IPS-18a (cell line): ENCODE results near the gene SEMA3A.
A peak's percentile ranks its signal among the peaks of the same experiment; 100 is the strongest.

Experiments used
- H3K27ac ChIP-seq: one replicate; pipeline ENCODE4 v1.5.1; 2013; ENCODE audit warnings: low read length
- H3K27me3 ChIP-seq: one replicate; pipeline ENCODE4 v1.6.1; 2013; ENCODE audit warnings: mild to moderate bottlenecking, low read length; ENCODE audit not compliant: control insufficient read depth, insufficient read depth
- H3K36me3 ChIP-seq: one replicate; pipeline ENCODE4 v1.6.1; 2013; ENCODE audit warnings: low read depth, low read length; ENCODE audit not compliant: control insufficient read depth
- H3K4me1 ChIP-seq: one replicate; pipeline ENCODE4 v1.6.1; 2013; ENCODE audit warnings: low read depth, low read length; ENCODE audit not compliant: control insufficient read depth
- H3K4me3 ChIP-seq: one replicate; pipeline ENCODE4 v1.5.1; 2013; ENCODE audit warnings: low read length
- H3K9ac ChIP-seq: one replicate; pipeline ENCODE4 v1.6.1; 2013; ENCODE audit warnings: mild to moderate bottlenecking, low read length, moderate library complexity
- H3K9me3 ChIP-seq: one replicate; pipeline ENCODE4 v1.6.1; 2013; ENCODE audit warnings: low read depth, low read length; ENCODE audit not compliant: control insufficient read depth

Gene SEMA3A

DNA sequence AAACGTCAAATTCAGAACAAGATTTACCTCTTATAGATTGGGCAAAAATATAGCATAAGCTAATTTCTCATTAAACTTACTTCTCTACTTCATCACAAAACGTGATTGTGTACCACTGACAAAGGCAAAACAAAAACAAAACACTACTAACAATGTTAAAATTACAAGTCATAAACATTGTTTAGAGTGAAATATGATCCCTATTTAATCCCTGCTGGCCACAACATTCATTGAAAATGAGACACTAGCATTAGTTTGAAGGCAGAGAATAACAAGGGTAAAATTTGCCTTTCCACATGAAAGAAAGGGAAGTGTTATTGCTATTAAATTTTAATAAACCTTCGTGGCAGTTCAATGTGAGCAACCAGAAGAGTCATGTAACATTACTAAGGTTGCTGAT is 45.0 kb downstream of the SEMA3A start:
- Histone ChIP-seq H3K27ac (no peak overlapping the region), H3K36me3 (no peaks in the 10 kb centered on the region)

DNA sequence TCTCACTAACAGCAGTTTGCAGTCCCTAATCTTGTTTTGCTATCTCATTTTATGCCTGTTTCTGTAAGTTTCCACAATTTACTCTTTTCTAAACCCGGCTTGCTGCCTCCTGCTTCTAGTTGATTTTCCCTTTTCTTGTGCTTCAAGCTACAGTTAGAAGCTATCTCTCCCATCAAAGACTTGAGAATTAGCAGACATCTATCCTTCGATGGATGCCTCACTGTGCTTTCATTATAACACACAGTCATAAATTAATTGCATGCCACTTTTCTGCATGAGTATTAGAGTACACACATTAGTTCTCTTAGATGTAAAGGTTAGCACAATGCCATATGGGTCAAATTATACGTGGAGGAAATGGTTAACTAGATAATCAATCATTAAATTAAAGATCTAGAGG is 48.7 kb downstream of the SEMA3A start:
- no peaks in the 10 kb centered on the region for H3K9me3 ChIP-seq
- no peak overlapping the region for H3K4me3 ChIP-seq
- H3K9ac ChIP-seq, result no peak overlapping the region
- H3K4me1 ChIP-seq, result peaks cover 53% of the 10 kb centered on the region
- H3K36me3 ChIP-seq, result no peaks in the 10 kb centered on the region
- H3K27ac ChIP-seq, result peak overlapping the region; percentile 29
- no peaks in the 10 kb centered on the region for H3K27me3 ChIP-seq

More for the DNA sequence above, 45.0 kb downstream of the SEMA3A start:
- Histone ChIP-seq H3K9me3 (no peaks in the 10 kb centered on the region), H3K4me3 (peak overlapping the region; percentile 70), H3K9ac (peak overlapping the region; percentile 66), H3K4me1 (peaks cover 34% of the 10 kb centered on the region), H3K27me3 (no peaks in the 10 kb centered on the region)

- Histone ChIP-seq H3K4me3 (no peak overlapping the region), H3K27ac (peak overlapping the region; percentile 88), H3K9ac (peak overlapping the region; percentile 63), H3K36me3 (no peaks in the 10 kb centered on the region), H3K4me1 (peaks cover 53% of the 10 kb centered on the region), H3K9me3 (no peaks in the 10 kb centered on the region), H3K27me3 (no peaks in the 10 kb centered on the region)
These were observed 49.7 kb downstream of the SEMA3A start for GRCh38 chr7:84144935-84145334.

DNA sequence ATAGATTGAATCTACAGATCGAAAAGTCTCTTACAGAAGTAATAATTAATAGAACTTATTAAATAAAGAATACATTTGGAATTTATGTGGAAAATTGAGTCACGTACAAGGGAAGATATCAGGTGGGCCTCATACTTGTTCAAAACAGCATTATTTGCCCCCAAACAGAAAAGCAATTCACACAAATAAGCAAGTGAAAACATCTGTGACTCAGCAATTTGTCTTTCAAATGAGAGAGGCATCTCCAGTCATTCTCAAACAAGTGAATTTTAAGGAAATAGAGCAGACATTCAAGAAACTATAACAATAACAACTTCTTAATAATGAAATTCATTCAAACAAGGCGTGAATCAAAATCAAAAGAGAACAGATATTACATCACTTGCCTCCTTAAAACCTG is 50.1 kb downstream of the SEMA3A start:
- no peaks in the 10 kb centered on the region for H3K9me3 ChIP-seq
- H3K4me1 ChIP-seq, result peaks cover 49% of the 10 kb centered on the region
- peak overlapping the region; percentile 63 for H3K9ac ChIP-seq
- no peak overlapping the region for H3K4me3 ChIP-seq
- no peaks in the 10 kb centered on the region for H3K27me3 ChIP-seq
- no peaks in the 10 kb centered on the region for H3K36me3 ChIP-seq
- peak overlapping the region; percentile 88 for H3K27ac ChIP-seq

GRCh38 chr7:84142726-84143125 is 51.9 kb downstream of the SEMA3A start:
- Histone ChIP-seq H3K4me3 (no peak overlapping the region), H3K4me1 (peaks cover 46% of the 10 kb centered on the region), H3K27me3 (no peaks in the 10 kb centered on the region), H3K9ac (no peak overlapping the region), H3K36me3 (no peaks in the 10 kb centered on the region), H3K9me3 (no peaks in the 10 kb centered on the region), H3K27ac (peak overlapping the region; percentile 20)

GRCh38 chr7:84139986-84140729 is 54.4 kb downstream of the SEMA3A start:
- Histone ChIP-seq H3K9ac (no peak overlapping the region), H3K4me3 (no peak overlapping the region), H3K9me3 (no peaks in the 10 kb centered on the region), H3K27me3 (no peaks in the 10 kb centered on the region), H3K36me3 (no peaks in the 10 kb centered on the region), H3K27ac (no peak overlapping the region), H3K4me1 (peaks cover 46% of the 10 kb centered on the region)

DNA sequence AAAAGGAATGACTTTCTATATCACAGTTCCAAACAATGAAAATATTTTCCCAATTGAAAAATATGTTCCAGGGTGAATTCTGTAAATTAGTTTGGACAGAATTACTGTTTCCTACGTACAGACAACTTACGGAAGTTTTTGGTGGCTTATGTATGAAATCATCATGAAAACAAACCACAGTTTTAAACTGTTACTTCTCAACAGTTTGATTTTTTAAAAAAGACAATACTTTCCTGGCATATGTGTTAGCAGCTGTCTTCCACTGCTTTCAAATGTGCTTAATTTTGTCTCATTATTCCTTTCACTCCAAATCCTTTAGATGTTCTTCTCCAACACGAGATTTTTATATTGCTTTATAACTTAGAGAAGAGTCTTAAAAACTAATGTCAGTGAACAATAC is 56.2 kb downstream of the SEMA3A start:
- Histone ChIP-seq H3K4me3 (no peak overlapping the region), H3K27ac (no peak overlapping the region), H3K9ac (no peak overlapping the region), H3K36me3 (peaks cover 9% of the 10 kb centered on the region), H3K4me1 (peaks cover 30% of the 10 kb centered on the region), H3K27me3 (no peaks in the 10 kb centered on the region), H3K9me3 (no peaks in the 10 kb centered on the region)

GRCh38 chr7:84137812-84138211 is 56.8 kb downstream of the SEMA3A start:
- H3K27ac ChIP-seq, result no peak overlapping the region
- H3K36me3 ChIP-seq, result peaks cover 9% of the 10 kb centered on the region
- no peak overlapping the region for H3K9ac ChIP-seq
- no peaks in the 10 kb centered on the region for H3K27me3 ChIP-seq
- H3K4me3 ChIP-seq, result no peak overlapping the region
- peaks cover 24% of the 10 kb centered on the region for H3K4me1 ChIP-seq
- H3K9me3 ChIP-seq, result no peaks in the 10 kb centered on the region

- Histone ChIP-seq H3K27me3 (no peaks in the 10 kb centered on the region), H3K27ac (no peak overlapping the region), H3K9ac (no peak overlapping the region), H3K36me3 (peaks cover 9% of the 10 kb centered on the region), H3K4me3 (no peak overlapping the region), H3K9me3 (no peaks in the 10 kb centered on the region), H3K4me1 (peaks cover 21% of the 10 kb centered on the region)
These were observed 57.8 kb downstream of the SEMA3A start for GRCh38 chr7:84136809-84137208.

- H3K9me3 ChIP-seq, result no peaks in the 10 kb centered on the region
- H3K27me3 ChIP-seq, result no peaks in the 10 kb centered on the region
- no peak overlapping the region for H3K4me3 ChIP-seq
- peaks cover 9% of the 10 kb centered on the region for H3K36me3 ChIP-seq
- H3K9ac ChIP-seq, result no peak overlapping the region
- H3K4me1 ChIP-seq, result peaks cover 21% of the 10 kb centered on the region
- H3K27ac ChIP-seq, result no peak overlapping the region
These were observed 58.3 kb downstream of the SEMA3A start for GRCh38 chr7:84136336-84136735.

GRCh38 chr7:84134169-84134568 is 60.4 kb downstream of the SEMA3A start:
- H3K27ac ChIP-seq, result no peak overlapping the region
- no peaks in the 10 kb centered on the region for H3K27me3 ChIP-seq
- H3K36me3 ChIP-seq, result peaks cover 9% of the 10 kb centered on the region
- no peak overlapping the region for H3K9ac ChIP-seq
- H3K4me3 ChIP-seq, result no peak overlapping the region
- H3K9me3 ChIP-seq, result no peaks in the 10 kb centered on the region
- H3K4me1 ChIP-seq, result peaks cover 18% of the 10 kb centered on the region

DNA sequence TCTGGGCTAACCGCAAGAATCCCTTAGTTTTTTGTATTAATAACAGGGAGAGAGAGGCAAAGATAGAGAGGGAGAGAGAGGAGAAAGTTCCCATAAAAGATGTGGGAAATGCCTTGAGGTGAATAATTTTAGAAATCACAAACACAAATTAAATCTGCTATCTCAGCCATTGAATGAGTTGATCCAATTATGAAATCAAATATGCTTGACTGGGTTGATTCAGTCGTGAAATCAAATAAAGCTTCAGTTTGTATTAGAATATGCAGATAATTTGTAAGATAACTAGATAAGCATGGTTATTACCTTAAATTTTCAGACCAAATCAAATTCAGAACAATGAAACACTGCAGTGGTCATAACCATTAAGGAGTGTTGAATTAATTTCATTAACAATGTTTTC is 68.9 kb downstream of the SEMA3A start:
- H3K27me3 ChIP-seq, result no peaks in the 10 kb centered on the region
- H3K27ac ChIP-seq, result no peak overlapping the region
- H3K9me3 ChIP-seq, result no peaks in the 10 kb centered on the region
- peaks cover 16% of the 10 kb centered on the region for H3K4me1 ChIP-seq
- peaks cover 3% of the 10 kb centered on the region for H3K36me3 ChIP-seq
- H3K9ac ChIP-seq, result no peak overlapping the region
- H3K4me3 ChIP-seq, result no peak overlapping the region
